T-helper 1 cell (primary cell): Measurements from ENCODE around the gene MYO7B.

Experiments used
- DNase-seq, 5 donors: peaks; one replicate each; pipeline ENCODE4 v3.0.0-alpha.2; 2012 to 2020

Gene MYO7B

DNA sequence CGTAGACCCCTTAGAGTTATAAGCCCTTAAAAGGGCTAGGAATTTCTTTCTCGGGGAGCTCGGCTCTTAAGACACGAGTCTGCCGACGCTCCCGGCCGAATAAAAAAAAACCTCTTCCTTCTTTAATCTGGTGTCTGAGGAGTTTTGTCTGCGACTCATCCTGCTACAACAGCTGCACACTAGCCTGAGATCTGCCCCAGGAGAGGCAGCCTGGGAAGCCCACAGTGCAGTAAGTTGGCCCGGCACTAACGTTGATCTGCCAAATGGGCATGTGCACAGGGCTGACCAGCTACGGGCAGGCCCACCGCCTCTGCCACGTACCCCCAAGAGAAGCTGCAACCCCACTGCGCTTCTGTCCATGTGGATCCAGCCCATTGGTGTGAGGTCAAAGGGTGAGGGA lies 148.3 kb downstream of the MYO7B start:
- no peak for DNase-seq

- no peak for DNase-seq
These were observed 150.1 kb downstream of the MYO7B start for GRCh38 chr2:127685410-127686080.
